BLaER1 (cell line): ENCODE measurements around the gene ADAT3.

Source experiments
- H3K27ac ChIP-seq: shearing (Covaris generic); formaldehyde crosslinking; 2 replicates; pipeline ENCODE4 v1.8.1; 2022
- H3K27me3 ChIP-seq: shearing (Covaris generic); formaldehyde crosslinking; 2 replicates; pipeline ENCODE4 v1.8.1; 2022
- H3K36me3 ChIP-seq: shearing (Covaris generic); formaldehyde crosslinking; 2 replicates; pipeline ENCODE4 v1.8.1; 2022
- H3K4me1 ChIP-seq: shearing (Covaris generic); formaldehyde crosslinking; 2 replicates; pipeline ENCODE4 v1.8.1; 2022
- H3K4me2 ChIP-seq: shearing (Covaris generic); formaldehyde crosslinking; 2 replicates; pipeline ENCODE4 v1.8.1; 2022
- H3K4me3 ChIP-seq: shearing (Covaris generic); formaldehyde crosslinking; 2 replicates; pipeline ENCODE4 v1.8.1; 2022
- H3K9ac ChIP-seq: shearing (Covaris generic); formaldehyde crosslinking; 2 replicates; pipeline ENCODE4 v1.8.1; 2022
- H3K9me3 ChIP-seq: shearing (Covaris generic); formaldehyde crosslinking; 2 replicates; pipeline ENCODE4 v1.8.1; 2022
- H4K20me1 ChIP-seq: shearing (Covaris generic); formaldehyde crosslinking; 2 replicates; pipeline ENCODE4 v1.8.1; 2022
- Cebpa-rat ChIP-seq: shearing (Covaris generic); IDR thresholded peaks from 2 replicates; pipeline ENCODE4 v1.8.1; 2022

ADAT3 gene

GRCh38 chr19:1935484-1936208 is 30.4 kb downstream of the ADAT3 start:
- Histone ChIP-seq H3K36me3 (0 out of 2 replicates have a peak, but pooled peaks cover 3% of the 10 kb centered on the region), H4K20me1 (no peaks in the 10 kb centered on the region), H3K27me3 (no peaks in the 10 kb centered on the region), H3K4me2 (no peak overlapping the region), H3K9ac (no peak overlapping the region), H3K4me3 (no peak overlapping the region), H3K4me1 (peaks cover 33% of the 10 kb centered on the region), H3K9me3 (peaks cover 30% of the 10 kb centered on the region), H3K27ac (no peak overlapping the region)
- no peak for TF ChIP-seq Cebpa-rat

GRCh38 chr19:1936430-1936829 is 31.2 kb downstream of the ADAT3 start:
- H3K9me3 ChIP-seq = peaks cover 26% of the 10 kb centered on the region
- H3K4me3 ChIP-seq = no peak overlapping the region
- no peak overlapping the region for H3K4me2 ChIP-seq
- 0 out of 2 replicates have a peak, but pooled peaks cover 3% of the 10 kb centered on the region for H3K36me3 ChIP-seq
- H4K20me1 ChIP-seq = no peaks in the 10 kb centered on the region
- TF ChIP-seq Cebpa-rat = no peak
- no peaks in the 10 kb centered on the region for H3K27me3 ChIP-seq
- peaks cover 31% of the 10 kb centered on the region for H3K4me1 ChIP-seq
- H3K27ac ChIP-seq = no peak overlapping the region
- no peak overlapping the region for H3K9ac ChIP-seq

DNA sequence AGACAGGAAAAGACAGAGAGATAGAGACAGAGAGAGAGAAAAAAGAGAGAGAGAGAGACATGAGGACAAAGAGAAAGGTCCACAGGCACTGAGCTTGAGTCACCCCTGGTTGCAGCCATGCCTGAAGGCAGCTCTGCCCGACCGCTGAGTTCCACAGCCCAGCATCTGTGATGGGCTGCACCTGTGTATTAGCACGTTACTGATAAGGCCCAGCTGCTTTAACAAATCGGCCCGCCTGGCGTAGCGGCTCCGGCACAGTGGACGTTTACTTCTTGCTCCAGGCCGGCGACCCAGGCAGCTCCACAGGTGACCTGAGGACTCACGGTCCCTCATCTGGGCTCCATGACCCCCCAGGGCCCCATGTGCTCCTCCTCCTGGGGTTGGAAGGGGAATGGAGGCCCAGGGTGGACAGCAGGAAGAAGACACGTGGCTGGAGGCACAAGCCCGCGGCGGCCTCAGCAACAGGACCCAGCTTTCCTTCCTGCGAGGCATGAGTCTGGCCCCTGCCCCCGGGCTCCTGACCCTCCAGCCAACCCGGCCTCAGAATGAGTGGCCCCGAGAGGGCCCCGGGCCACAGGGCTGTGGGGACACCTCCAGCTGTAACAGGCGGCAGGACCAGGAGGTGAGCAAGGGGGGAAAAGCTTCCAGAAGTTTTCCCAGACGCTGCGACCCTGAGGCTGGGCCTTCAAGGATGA is 31.9 kb downstream of the ADAT3 start:
- H3K9me3 ChIP-seq = peaks cover 20% of the 10 kb centered on the region
- H3K4me1 ChIP-seq = peaks cover 31% of the 10 kb centered on the region
- H3K4me3 ChIP-seq = no peak overlapping the region
- H3K9ac ChIP-seq = no peak overlapping the region
- no peak overlapping the region for H3K4me2 ChIP-seq
- H4K20me1 ChIP-seq = peaks cover 3% of the 10 kb centered on the region
- no peaks in the 10 kb centered on the region for H3K27me3 ChIP-seq
- no peak for TF ChIP-seq Cebpa-rat
- H3K27ac ChIP-seq = no peak overlapping the region
- 0 out of 2 replicates have a peak, but pooled peaks cover 3% of the 10 kb centered on the region for H3K36me3 ChIP-seq

DNA sequence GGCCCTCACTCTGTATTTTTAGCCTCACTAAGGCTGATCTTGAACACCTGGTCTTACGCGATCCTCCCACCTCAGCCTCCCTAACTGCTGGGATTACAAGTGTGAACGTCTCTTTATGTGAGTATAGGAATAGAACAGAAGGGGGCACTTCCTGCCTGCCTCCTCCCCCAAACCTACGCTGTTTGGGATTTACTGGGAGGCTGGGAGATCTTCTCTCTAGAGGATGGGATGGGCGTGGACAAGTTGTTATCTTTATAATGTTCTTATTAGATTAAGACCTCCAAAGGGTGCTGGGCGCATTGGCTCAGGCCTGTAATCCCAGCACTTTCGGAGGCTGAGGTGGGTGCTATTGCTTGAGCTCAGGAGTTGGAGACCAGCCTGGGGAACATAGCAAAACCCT is 32.9 kb downstream of the ADAT3 start:
- no peak overlapping the region for H3K9ac ChIP-seq
- peaks cover 14% of the 10 kb centered on the region for H3K9me3 ChIP-seq
- H3K4me3 ChIP-seq = no peak overlapping the region
- H3K4me2 ChIP-seq = no peak overlapping the region
- no peak for TF ChIP-seq Cebpa-rat
- H3K27me3 ChIP-seq = no peaks in the 10 kb centered on the region
- H4K20me1 ChIP-seq = peaks cover 13% of the 10 kb centered on the region
- H3K36me3 ChIP-seq = 0 out of 2 replicates have a peak, but pooled peaks cover 3% of the 10 kb centered on the region
- H3K4me1 ChIP-seq = peaks cover 28% of the 10 kb centered on the region
- H3K27ac ChIP-seq = no peak overlapping the region

GRCh38 chr19:1941146-1942077 is 36.2 kb downstream of the ADAT3 start, which contains the start of gene CSNK1G2:
Gene CSNK1G2 (plus strand): TSS chr19:1941172. CDS start chr19:1969773, 28,601 bp downstream.
- H3K27ac ChIP-seq = peak within 1 kb of the TSS; percentile 93

GRCh38 chr19:1942078-1942933 is 37.1 kb downstream of the ADAT3 start:
- Histone ChIP-seq H4K20me1 (peaks cover 55% of the 10 kb centered on the region), H3K4me2 (peak overlapping the region; percentile 100), H3K4me3 (peak overlapping the region; percentile 70), H3K9me3 (peaks cover 6% of the 10 kb centered on the region), H3K27ac (peak overlapping the region; percentile 93), H3K4me1 (peaks cover 47% of the 10 kb centered on the region), H3K27me3 (no peaks in the 10 kb centered on the region), H3K9ac (peak overlapping the region; percentile 86), H3K36me3 (peaks cover 17% of the 10 kb centered on the region)
- TF ChIP-seq Cebpa-rat = no peak; the same call in 1 of the 2 replicates

More at GRCh38 chr19:1941146-1942077, 36.2 kb downstream of the ADAT3 start, which contains the start of gene CSNK1G2:
- H3K27me3 ChIP-seq = no peaks in the 10 kb centered on the region
- H3K36me3 ChIP-seq = 0 out of 2 replicates have a peak, but pooled peaks cover 10% of the 10 kb centered on the region
- peak within 1 kb of the TSS; percentile 70 for H3K4me3 ChIP-seq
- peaks cover 47% of the 10 kb centered on the region for H4K20me1 ChIP-seq
- TF ChIP-seq Cebpa-rat = no peak
- H3K9ac ChIP-seq = peak within 1 kb of the TSS; percentile 86
- H3K9me3 ChIP-seq = no peaks in the 10 kb centered on the region
- peaks cover 47% of the 10 kb centered on the region for H3K4me1 ChIP-seq
- peak within 1 kb of the TSS; percentile 100 for H3K4me2 ChIP-seq

- Histone ChIP-seq H3K36me3 (peaks cover 24% of the 10 kb centered on the region), H3K9me3 (peaks cover 13% of the 10 kb centered on the region), H3K4me2 (peak overlapping the region; percentile 100), H3K4me3 (peak overlapping the region; percentile 70), H3K27me3 (no peaks in the 10 kb centered on the region), H3K9ac (peak overlapping the region; percentile 86), H3K4me1 (peaks cover 47% of the 10 kb centered on the region), H3K27ac (peak overlapping the region; percentile 93), H4K20me1 (peaks cover 62% of the 10 kb centered on the region)
- TF ChIP-seq Cebpa-rat = no peak
Measured at GRCh38 chr19:1942934-1943555, 37.8 kb downstream of the ADAT3 start.

GRCh38 chr19:1943661-1944087 is 38.5 kb downstream of the ADAT3 start:
- Histone ChIP-seq H3K9ac (peak overlapping the region; percentile 86), H3K4me2 (peak overlapping the region; percentile 100)

More at GRCh38 chr19:1943661-1944087, 38.5 kb downstream of the ADAT3 start:
- peaks cover 28% of the 10 kb centered on the region for H3K36me3 ChIP-seq
- TF ChIP-seq Cebpa-rat = no peak
- peak overlapping the region; percentile 70 for H3K4me3 ChIP-seq
- H3K4me1 ChIP-seq = peaks cover 47% of the 10 kb centered on the region
- peak overlapping the region; percentile 93 for H3K27ac ChIP-seq
- peaks cover 69% of the 10 kb centered on the region for H4K20me1 ChIP-seq
- H3K9me3 ChIP-seq = peaks cover 19% of the 10 kb centered on the region
- H3K27me3 ChIP-seq = no peaks in the 10 kb centered on the region
